DND-41 (cell line): ENCODE results near the gene AKR1B15.

Source experiments
- ATAC-seq: fragments of 200-7000 bp; cut with Tn5 transposase; 3 replicates; pipeline ENCODE4 v1.9.1; 2021; ENCODE audit warnings: low read depth; ENCODE audit not compliant: insufficient read depth
- DNase-seq: peaks from one replicate; pipeline ENCODE4 v3.0.0-alpha.2; 2020
- H2AFZ ChIP-seq: 2 replicates; pipeline ENCODE4 v1.6.0; 2012; ENCODE audit warnings: low read depth, low read length
- H3K27ac ChIP-seq: 2 replicates; pipeline ENCODE4 v1.5.1; 2012; ENCODE audit warnings: low read length, inconsistent platforms
- H3K27me3 ChIP-seq: fragments of 200-600 bp; sonication (generic); 2 replicates; pipeline ENCODE4 v1.6.0; 2012; ENCODE audit warnings: low read length, mild to moderate bottlenecking, inconsistent platforms; ENCODE audit not compliant: insufficient read depth, poor library complexity
- H3K36me3 ChIP-seq: 2 replicates; pipeline ENCODE4 v1.5.1; 2012; ENCODE audit warnings: low read length, inconsistent platforms; ENCODE audit not compliant: insufficient read depth
- H3K4me1 ChIP-seq: 2 replicates; pipeline ENCODE4 v1.5.1; 2012; ENCODE audit warnings: mild to moderate bottlenecking, low read length; ENCODE audit not compliant: insufficient read depth
- H3K4me2 ChIP-seq: 2 replicates; pipeline ENCODE4 v1.6.0; 2012; ENCODE audit warnings: mild to moderate bottlenecking, moderate library complexity, low read length, inconsistent platforms; ENCODE audit not compliant: insufficient read depth
- H3K4me3 ChIP-seq, 2 experiments: fragments of 200-600 bp in 1 of 2; shearing (Covaris generic) in 1 of 2; 2 replicates each; pipeline ENCODE4 v1.5.1; 2012 to 2016; ENCODE audit warnings: inconsistent platforms in 2 of 2, low read length in 2 of 2, mild to moderate bottlenecking in 2 of 2, low read depth in 1 of 2, moderate library complexity in 1 of 2
- H3K79me2 ChIP-seq: 2 replicates; pipeline ENCODE4 v1.6.0; 2012; ENCODE audit warnings: low read length, inconsistent platforms; ENCODE audit not compliant: insufficient read depth
- H3K9ac ChIP-seq: 2 replicates; pipeline ENCODE4 v1.6.0; 2012; ENCODE audit warnings: low read depth, mild to moderate bottlenecking, inconsistent platforms, low read length, moderate library complexity
- H3K9me3 ChIP-seq: 2 replicates; pipeline ENCODE4 v1.5.1; 2012; ENCODE audit warnings: low read length, moderate library complexity, mild to moderate bottlenecking, inconsistent platforms; ENCODE audit not compliant: insufficient read depth, severe bottlenecking
- H4K20me1 ChIP-seq: 2 replicates; pipeline ENCODE4 v1.6.0; 2012; ENCODE audit warnings: low read length; ENCODE audit not compliant: insufficient read depth
- CTCF ChIP-seq: IDR thresholded peaks from 2 replicates; pipeline ENCODE4 v1.5.1; 2012; ENCODE audit warnings: borderline replicate concordance, low read length, moderate library complexity, mild to moderate bottlenecking; ENCODE audit not compliant: poor library complexity, severe bottlenecking; ENCODE audit errors: extremely low read depth
- EZH2 ChIP-seq: IDR thresholded peaks from 3 replicates; pipeline ENCODE4 v1.6.1; 2012; ENCODE audit warnings: borderline replicate concordance, low read depth, mild to moderate bottlenecking, moderate library complexity, low read length, inconsistent platforms; ENCODE audit not compliant: severe bottlenecking

AKR1B15 gene

GRCh38 chr7:134585897-134586296 lies 37.0 kb downstream of the AKR1B15 start:
- Histone ChIP-seq H3K9me3 (no peaks in the 10 kb centered on the region), H3K79me2 (no peaks in the 10 kb centered on the region), H3K4me1 (no peaks in the 10 kb centered on the region), H2AFZ (no peak overlapping the region), H3K9ac (no peak overlapping the region), H3K27me3 (peaks cover 3% of the 10 kb centered on the region), H3K27ac (no peak overlapping the region), H3K36me3 (no peaks in the 10 kb centered on the region), H4K20me1 (no peaks in the 10 kb centered on the region), H3K4me3 (no peak overlapping the region), H3K4me2 (no peak overlapping the region)
- ATAC-seq: no peak
- no peak for DNase-seq
- no peak for TF ChIP-seq EZH2
- no peak for TF ChIP-seq CTCF

- no peak overlapping the region for H3K9ac ChIP-seq
- H3K4me3 ChIP-seq: no peak overlapping the region
- H3K36me3 ChIP-seq: no peaks in the 10 kb centered on the region
- DNase-seq (no peak), ATAC-seq (no peak)
- H3K4me1 ChIP-seq: no peaks in the 10 kb centered on the region
- no peak overlapping the region for H2AFZ ChIP-seq
- H3K27me3 ChIP-seq: peaks cover 3% of the 10 kb centered on the region
- peaks cover 3% of the 10 kb centered on the region for H3K9me3 ChIP-seq
- H3K79me2 ChIP-seq: no peaks in the 10 kb centered on the region
- H4K20me1 ChIP-seq: no peaks in the 10 kb centered on the region
- H3K27ac ChIP-seq: no peak overlapping the region
- TF ChIP-seq CTCF: no peak
- no peak for TF ChIP-seq EZH2
- H3K4me2 ChIP-seq: no peak overlapping the region
Measured at GRCh38 chr7:134587750-134588149, 38.8 kb downstream of the AKR1B15 start.

- no peaks in the 10 kb centered on the region for H3K4me1 ChIP-seq
- no peak overlapping the region for H3K27ac ChIP-seq
- H3K9ac ChIP-seq: no peak overlapping the region
- no peak overlapping the region for H3K4me2 ChIP-seq
- no peak overlapping the region for H3K4me3 ChIP-seq
- H3K9me3 ChIP-seq: peaks cover 3% of the 10 kb centered on the region
- H4K20me1 ChIP-seq: no peaks in the 10 kb centered on the region
- H3K27me3 ChIP-seq: no peaks in the 10 kb centered on the region
- TF ChIP-seq EZH2 (no peak), CTCF (no peak)
- DNase-seq (no peak), ATAC-seq (no peak)
- H3K79me2 ChIP-seq: no peaks in the 10 kb centered on the region
- no peak overlapping the region for H2AFZ ChIP-seq
- H3K36me3 ChIP-seq: no peaks in the 10 kb centered on the region
Measured at GRCh38 chr7:134589491-134589941, 40.6 kb downstream of the AKR1B15 start.
